Central memory CD4-positive, alpha-beta T cell (primary cell): ENCODE data around the gene RAD51B.

Experiments
- DNase-seq: peaks from one replicate; pipeline ENCODE4 v3.0.0; 2022

The RAD51B gene

DNA sequence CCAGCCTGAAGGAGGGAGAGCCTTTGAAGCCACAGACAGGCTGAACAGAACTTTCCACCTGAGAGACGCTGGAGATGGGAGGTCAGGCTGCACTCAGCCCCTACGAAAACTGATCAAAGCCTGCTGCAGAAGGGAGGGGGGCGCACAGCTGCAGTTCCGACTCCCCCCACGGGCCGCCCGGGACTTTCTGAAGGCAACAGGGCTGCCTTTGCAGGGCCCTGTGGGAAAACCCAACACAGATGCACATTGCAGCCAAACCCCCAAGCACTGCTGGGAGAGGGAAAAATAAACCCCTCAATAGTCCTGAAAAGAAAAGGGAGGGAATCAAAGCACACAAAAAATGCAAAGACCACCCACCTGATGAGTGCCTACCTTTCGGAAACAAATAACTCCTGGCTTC, 682.7 kb downstream of the RAD51B start:
- DNase-seq, result no peak

DNA sequence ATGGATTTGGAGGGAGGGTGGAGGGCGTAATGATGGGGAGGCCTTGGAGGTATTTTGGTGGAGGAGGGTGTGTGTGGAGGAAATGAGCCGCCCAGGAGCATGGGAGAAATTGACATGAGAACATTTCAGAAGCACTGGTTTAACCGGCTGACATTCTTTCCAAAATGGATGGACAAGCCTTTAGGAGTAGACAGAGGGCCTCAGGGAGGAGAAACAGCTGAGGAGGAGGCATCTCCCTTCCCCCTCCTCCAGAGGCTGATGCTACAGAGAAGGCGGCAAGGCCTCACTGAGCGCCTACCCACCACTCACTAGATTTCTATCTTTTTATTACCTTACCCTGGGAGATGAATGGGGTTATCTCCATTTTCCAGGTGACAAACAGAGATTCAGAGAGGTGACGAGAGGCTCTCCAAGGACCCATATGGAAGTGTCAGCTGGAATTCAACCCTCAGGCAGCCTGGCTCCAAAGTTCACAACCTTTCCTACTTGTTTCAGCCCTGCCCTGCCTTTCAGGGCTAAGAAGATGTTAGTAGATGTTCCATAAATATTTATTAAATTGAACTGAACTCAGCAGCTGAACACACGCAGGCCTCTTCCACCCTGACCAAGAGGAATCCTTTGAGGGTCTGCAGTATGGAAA, 683.7 kb downstream of the RAD51B start:
- DNase-seq, result no peak

DNA sequence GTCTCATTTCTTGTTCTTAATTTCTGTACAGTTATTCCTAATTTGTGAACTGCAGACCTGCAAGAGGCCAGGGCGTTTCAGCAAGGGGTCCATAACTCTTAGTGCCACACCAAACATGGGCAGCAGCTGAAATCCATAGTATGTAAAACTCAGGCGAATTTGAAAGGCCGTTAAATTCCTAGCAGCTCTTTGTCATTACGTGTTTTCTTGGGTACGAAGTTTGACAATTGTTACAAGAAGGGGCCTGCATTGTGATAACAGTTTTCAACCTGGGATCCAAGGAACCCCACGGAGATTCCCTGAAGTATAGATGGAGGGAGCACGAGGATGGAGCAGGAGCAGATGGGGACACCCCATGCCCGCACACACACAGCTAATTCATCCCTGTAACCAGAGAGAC, 685.3 kb downstream of the RAD51B start:
- DNase-seq, result no peak

DNA sequence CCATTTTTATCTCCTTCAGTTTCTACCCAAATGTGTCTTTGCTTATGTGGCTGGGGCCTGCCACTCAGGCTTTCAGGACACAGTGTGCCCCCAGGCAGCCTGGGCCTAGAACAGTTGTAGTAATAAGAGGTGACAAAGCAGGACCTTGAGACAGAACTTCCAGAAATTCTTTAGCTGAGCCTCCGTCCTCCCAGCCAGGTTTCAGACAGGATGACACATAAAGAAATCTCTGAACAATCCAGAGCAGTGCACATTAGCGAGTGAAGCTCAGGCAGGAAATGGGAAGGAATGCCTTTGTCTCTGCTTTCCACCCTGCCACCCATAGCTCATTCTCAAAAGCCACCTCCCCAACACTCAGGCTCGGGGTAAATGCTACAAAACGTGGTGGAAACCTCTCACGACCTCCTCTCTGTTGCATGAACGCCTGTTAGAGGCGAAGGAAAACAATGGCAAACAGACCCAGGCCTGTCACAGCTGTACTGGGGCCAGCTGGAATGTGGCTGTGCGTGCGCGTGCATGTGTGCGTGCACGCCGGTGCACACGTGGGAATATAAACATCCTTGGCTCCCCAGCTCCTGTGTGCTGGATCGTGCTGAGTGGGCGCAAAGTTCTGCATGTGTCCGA, 686.6 kb downstream of the RAD51B start:
- no peak for DNase-seq

DNA sequence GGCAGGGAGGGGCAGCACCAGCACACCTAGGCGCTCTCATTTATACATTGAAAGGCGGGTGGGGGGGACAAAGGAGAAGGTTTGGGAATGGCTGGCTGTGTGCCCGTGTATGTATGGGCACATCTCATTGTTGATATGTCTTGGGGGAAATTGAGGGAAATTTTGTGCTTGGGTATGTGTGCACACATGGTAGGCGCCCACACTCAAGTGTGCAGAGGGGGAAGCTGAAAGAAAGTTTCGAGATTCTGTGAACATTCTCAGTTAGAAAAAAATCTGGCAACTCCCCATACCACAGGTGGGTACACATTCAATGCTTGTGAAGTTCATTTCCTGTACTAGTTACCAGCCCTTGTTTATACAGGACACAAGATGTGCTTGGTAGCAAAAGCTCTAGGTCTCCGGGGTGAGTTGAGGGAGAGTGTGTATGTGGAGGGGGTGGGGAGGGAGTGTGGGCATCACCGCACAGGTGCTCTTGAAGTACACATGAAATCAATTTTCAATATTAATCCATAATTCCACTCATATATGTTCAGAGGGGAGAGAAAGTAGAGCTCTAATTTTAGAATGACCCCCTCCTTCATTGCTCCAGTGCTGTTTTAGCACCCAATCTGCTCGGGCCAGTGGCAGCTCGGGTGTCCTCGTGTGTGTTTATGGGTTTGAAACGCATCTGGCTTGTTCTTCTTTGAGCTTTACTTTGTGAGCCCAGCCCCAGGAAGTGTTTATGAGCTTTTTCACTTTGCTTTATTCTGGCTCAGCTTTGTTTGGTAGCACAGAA, 687.3 kb downstream of the RAD51B start:
- DNase-seq, result peak; percentile 69

DNA sequence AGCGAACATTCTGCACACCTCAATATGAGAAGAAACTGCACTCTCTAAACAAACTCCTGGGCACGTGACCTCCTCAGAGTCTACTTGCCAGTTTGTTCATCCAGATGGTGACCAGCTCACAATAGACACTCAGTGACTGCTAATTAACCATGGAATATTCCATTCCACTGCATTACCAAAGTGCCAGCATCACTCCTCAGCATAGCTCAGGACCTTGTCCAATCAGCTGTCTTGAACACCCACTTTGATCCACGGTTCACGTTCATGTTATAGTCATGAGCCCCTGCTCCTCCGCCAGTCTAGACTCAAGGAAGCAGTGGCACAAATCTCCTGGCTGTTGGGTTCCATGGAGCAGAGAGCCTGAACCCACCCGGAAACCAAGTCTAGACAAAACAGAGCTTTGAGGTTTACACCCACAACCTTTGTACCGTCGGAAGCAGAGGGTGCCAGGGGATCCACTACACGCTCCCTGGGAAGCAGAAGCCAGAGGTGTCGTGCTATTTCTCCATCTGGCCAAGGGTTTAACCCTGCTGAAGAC, 688.0 kb downstream of the RAD51B start:
- peak; percentile 76 for DNase-seq

DNA sequence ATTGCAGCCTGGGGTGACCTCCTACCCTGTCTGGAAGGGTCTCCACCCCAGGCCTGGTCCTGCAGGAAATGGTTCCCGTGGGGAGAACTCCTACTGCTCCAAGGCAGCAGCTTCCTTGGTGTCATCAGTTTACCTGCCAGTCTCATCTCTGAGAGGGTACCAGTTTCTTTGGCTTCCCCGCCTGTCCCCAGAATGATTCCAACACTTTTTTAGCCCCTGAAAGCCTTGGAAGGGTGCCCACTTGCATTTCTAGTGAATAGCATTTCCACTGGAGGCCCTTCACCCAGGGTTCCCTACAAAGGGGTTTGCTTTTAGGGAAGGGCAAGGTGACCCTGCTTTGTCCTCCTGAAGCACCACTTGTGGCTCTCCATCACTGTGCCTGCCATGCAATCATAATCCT, 689.0 kb downstream of the RAD51B start:
- no peak for DNase-seq

DNA sequence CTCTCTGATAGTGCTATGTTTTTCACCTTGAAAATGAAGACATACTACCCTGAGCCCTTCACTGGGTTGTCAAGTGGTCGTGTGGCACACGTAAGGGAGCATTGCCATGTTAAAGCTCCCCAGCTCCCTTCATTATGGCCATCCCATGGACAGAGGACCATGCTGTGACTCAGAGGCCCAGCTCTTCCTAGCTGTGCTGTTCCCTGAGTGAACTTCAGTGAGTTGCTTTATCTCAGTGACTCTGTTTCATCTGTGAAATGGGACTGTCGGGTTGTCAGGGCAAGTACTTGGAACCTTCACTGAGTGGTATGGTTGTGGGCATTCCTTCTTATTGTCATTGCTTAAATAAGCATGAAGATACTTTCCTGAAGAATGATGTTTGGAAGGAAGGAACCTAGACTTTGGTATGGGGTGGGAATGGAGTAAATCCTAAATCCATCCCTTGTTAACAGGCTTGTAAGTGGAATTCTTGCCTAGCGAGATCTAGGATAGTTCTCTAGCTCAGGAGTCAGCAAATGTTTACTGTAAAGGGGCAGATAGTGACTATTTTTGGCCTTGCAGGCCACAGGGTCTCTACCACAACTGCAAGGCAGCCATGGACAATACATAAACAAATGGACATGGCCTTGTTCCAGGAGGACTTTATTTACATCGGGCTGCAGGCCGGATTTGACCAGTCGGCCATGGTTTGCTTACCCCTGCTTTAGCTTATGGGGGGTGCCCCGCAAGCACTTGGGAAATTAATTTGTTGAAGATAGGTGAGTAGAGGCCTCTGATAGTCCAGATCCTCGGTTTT, 689.8 kb downstream of the RAD51B start:
- no peak for DNase-seq

DNA sequence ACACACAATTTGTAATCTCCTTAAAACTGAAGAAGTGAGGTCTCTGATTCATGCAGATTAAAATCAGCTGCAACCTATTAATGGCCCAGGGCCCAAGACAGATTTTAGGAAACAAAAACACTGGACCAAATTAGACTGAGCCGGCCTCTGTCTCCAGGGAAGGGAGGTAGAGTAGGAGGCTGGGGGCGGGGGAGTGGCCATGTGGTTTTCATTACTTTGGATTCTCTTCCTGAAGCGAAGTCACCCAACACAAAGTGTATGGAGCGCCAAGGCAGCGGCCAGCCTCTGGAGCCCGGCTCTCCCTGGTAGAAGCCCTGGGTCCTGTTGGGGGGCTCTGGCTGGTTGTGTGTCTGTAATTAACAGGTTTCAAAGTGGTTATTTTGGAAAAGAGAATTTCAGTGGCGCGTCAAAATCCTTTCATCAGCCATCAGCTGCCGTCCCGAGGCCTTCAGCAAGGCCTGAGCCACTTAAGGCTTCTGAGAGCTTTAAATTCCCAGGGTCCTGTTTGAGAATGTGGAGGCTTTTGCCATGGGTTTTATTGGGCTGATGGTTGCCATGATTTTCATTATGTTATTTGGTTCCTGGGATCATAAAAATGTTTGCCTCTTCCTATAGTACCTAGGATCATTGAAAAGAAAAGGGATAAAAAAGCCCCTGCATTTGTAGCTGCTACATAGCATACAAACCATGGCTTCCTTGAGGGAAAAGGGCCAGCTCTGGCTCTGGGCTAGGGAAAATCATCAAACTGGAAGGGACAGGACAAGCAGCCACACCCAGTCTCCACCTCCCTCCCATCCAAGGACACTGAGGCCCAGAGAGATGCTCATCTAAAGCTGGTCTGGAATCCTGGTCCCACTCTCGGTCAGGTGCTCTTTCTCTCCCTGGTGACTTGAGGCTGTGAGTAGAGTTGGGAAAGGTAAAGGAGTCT, 690.9 kb downstream of the RAD51B start:
- DNase-seq, result no peak

DNA sequence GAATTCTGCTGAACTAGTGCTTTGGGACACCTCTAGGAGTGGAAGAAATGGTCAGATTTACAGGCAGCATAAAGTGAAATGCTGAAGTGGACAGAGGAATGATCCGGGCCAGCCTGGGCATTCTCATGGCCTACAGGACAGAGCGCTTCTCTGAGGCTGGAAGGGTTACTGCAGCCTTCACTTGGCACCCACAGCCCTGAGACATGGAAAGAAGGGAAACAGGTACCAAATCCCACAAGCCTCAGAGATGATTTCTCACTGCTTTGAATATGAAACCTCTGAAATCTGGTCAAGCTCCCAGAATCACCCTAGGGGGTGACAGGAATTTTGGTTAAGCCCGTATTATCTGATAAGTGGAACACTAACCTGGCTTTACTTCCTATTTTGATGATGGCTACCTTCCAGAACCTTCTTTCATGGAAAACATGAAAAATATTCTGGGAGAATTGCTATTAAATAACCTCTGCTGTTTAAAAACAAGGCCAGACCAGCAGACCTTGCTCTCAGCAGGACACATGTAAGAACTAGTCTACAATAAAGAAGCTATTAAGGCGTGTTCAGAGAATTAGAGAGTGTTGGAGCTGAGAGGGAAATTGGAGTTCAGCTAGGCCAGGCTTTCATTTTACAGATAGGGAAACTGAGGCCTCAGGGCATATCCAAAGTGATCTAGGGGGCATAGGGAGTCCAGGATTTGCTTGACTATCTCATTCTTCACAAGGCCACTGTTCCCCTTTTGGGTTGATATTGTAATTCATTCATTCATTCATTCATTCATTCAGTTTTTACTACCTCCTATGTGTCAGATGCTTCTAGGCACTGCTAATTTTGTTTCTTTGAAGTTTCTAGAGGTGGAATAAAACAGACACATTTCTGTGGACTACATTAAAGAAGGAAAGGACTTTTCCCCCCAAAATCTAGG, 691.8 kb downstream of the RAD51B start:
- DNase-seq, result no peak

DNA sequence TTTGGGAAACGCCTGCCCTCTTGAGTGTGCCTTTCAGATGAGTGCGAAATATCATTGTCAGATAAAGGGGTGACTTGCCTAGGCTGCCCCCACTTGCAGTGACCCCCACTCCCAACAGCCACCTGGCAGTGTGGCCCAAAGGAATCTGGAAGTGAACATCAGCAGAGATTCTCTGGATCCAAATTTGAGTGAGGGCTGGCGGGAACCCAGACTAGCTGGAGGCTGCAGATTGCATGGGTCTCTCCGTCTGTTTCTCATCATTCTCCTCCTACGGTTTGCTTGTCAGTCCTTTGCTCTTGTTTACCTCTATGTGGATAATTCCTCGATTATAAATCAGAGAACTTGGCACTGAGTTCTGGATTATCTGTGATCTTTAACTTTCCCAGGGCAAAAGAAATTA, 692.5 kb downstream of the RAD51B start:
- DNase-seq, result no peak

DNA sequence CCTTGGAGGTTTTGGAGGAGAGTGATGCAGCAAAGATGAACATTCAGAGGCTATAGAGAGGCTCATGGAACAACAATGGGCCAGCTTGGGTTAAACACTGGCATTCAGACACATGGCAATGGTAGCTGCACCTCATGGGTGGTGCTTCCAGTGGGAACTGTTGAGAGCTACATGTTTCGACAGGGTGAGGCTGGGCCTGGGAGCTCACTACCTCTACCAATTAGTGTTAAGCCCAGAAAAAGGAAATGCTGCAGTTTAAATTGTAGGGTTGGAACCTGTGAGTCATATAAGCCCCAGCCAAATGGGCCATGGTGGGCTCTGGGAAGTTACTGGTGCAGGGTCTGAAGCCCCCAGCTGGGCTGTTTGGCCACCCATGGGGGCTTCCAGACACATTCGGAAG, 693.6 kb downstream of the RAD51B start:
- no peak for DNase-seq

DNA sequence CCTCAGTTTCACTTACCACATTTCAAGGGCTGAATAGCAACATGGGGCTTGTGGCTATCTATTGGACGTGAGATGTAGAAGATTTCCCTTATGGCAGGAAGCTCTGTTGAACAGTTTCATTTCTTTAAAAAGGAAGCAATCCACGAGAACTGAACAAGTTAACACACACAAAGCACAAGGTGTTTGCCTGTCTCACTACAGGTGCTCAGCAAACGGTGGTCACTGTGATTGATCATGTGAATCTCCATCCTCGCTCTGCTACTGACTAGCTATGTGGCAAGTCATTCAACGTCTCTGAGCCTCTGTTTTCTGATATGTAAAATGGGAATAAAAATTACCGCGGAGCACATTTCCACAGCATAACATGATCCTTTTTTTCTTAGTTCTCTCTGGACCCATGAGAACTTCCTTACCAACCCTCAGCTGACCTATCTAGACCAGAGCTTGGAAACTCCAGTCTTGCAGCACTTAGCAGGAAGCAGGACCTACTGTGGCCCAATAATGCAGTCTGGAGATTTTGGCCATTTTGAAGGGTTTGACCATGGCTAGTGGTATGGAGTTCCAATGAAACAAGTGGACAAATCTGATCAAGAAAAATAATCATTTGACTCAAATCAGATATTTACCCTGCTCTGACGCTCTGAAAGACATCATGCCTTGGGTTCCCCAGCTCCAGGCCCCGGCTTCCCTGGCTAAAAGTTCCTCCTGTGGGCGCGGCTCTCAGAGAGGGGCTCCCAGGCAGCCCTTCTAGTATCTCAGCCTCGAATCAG, 694.4 kb downstream of the RAD51B start:
- DNase-seq, result no peak

DNA sequence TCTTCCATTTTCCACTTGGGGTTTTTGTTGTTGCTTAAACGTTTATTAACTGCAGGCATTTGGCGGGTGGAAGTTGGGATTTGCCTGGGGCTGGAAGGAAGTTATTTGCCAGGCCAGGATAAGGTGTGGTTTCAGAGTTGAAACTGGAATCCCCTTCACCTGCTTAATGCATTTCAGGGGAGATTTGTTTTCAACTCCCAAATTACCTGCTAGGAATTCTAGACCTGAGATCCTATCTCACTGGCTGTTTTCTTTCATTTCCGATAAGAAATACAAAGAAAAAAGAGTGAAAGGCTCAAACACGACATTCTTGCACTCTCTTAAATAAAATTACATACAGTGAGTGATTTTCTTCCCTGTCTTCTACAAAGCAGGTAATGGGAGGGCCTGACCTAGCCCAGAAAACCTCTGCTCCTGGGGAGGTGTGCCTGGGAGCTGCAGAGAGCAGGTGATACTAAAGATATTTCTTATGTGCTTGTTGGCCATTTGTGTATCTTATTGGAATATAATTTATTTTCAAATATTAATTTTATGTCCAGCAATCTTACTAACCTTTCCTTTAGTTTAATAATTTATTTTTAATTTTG, 695.1 kb downstream of the RAD51B start:
- no peak for DNase-seq

DNA sequence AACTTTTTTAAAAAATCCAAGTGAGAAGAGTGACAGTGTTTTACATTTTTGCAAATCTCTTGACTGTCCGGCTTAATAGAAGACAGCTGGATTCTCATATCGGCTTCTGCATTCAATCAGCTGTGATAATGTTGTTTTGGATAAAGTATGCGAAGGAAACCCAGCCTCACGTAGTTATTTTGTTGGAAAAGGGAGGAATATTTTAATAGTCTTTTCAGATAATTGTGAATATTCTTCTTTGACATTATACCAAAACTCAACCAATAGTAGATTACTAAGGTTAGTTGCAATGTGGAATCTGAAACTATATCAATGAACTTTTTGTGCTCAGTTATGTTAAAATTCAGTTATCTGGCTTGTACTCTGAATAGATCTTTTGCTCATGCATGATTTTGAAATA, 696.8 kb downstream of the RAD51B start:
- DNase-seq, result no peak

DNA sequence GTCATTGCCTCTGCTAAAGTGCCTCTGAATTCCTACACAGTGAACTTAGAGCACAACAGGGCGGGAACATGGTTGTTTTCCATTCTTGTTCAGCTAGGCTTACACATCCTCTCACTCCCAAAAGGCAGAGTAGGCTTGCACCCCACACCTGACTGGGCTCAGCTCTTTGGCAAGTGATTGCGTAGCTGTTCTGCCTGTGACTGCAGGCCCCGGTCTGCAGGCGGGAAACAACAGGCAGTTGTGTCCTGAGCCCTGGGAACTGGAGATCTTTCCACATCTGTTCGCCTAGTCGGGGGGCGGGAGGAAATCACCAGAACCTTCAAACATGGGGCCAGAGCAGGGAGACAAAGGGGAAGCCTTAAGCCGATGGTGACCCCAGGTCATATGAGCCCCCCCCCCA, 698.6 kb downstream of the RAD51B start:
- DNase-seq, result no peak

DNA sequence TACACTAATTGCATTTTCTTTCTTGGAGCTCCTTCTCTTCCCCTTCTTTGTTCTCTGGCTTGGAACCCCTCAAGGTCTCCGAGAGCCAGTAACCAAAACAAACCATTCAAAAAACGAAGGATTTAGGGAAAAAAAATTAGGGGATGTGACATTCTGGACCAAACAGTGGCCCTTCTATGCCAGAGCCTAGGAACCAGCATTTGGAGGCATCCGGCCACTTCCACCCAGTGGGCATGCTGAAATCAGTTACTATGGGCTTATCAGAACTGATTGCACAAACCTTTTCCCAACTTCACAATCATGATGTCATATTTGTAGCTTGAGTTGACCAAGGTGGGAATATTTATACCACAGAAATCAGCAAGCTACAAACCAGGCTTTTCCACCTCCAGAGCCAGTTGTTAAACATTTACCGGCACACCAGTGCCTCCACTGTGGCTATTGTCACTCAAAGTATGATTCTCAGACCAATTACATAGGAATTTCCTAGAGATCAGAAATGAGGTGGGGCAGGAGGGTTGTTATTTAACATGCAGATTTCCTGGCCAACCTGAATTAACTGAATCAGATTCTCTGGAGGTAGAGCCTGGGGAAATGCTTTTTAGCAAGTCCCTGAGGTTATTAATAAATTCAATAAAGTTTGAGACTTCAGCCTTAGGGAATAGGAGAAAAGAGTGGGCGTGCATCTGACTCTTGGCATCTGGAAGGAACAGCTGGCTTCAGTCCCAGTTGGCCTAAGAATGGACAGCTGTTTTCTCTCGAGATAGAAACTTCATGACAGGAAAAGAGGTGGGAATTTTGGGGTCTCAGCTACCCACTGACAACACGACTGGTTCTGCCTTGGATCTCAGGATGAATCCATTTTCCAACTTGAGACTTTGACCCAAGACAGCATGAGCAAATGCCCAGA, 699.4 kb downstream of the RAD51B start:
- DNase-seq, result no peak

DNA sequence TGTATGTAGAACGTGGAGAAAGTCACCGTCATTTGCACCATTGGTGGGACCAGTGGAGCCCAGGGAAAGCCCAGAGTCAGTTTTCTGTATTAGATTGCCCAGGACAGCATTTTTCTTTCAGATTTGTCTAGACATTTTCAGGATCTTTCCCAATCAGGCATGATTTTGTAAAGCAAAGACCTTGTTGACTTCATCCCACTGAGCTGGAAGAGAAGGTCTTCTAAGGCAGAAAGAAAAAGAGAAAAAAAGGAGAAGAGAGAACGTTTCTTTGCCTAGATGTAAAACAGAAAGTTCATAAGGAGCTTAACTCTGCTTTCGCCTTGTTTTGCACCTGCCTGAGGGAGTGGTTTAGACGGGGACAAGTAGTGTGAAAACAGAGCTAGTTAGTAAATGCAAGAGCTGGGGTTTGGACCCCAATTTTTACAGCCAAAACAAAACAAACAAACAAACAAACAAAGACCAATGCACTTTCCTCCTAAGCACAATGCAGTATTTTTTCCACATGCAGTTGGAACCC, 700.1 kb downstream of the RAD51B start:
- DNase-seq, result no peak
